GM12878 (cell line): ENCODE data around the gene DHX38. TPM values are rescaled to one million over a fixed set of nuclear protein-coding genes. Genes with fewer than 3 reads are reported as not detected.

Source experiments
- CHD2 ChIP-seq: IDR thresholded peaks from 2 replicates; pipeline ENCODE4 v1.6.1; 2011; ENCODE audit warnings: low read depth, low read length, improper control_type of control experiment, borderline replicate concordance
- CUX1 ChIP-seq: IDR thresholded peaks from 2 replicates; pipeline ENCODE4 v1.6.1; 2012; ENCODE audit warnings: improper control_type of control experiment, low read depth, low read length; ENCODE audit not compliant: insufficient replicate concordance
- IKZF1 ChIP-seq: fragments of 450-650 bp; conservative IDR thresholded peaks from 2 replicates; pipeline ENCODE4 v1.6.1; 2017; ENCODE audit warnings: antibody characterized with exemption, mild to moderate bottlenecking
- LARP7 ChIP-seq: fragments of 450-650 bp; IDR thresholded peaks from 2 replicates; pipeline ENCODE4 v1.6.1; 2017; ENCODE audit warnings: mild to moderate bottlenecking
- RCOR1 ChIP-seq: conservative IDR thresholded peaks from 2 replicates; pipeline ENCODE4 v1.6.1; 2012; ENCODE audit warnings: low read depth, low read length, improper control_type of control experiment
- ZNF384 ChIP-seq: IDR thresholded peaks from 2 replicates; pipeline ENCODE4 v1.6.1; 2012; ENCODE audit warnings: low read depth, mild to moderate bottlenecking, low read length, improper control_type of control experiment, borderline replicate concordance
- ZNF592 ChIP-seq: fragments of 450-650 bp; IDR thresholded peaks from 2 replicates; pipeline ENCODE4 v1.6.1; 2017; ENCODE audit warnings: mild to moderate bottlenecking, moderate library complexity
- ZZZ3 ChIP-seq: IDR thresholded peaks from 2 replicates; pipeline ENCODE4 v1.6.1; 2011; ENCODE audit warnings: low read depth; ENCODE audit not compliant: control insufficient read depth, insufficient read length
- polyA plus RNA-seq, 11 experiments: library from polyadenylated mRNA; depleted of rRNA in 4 of 11; unstranded in 6 of 11; stranded (reverse) in 5 of 11; fragments of >200 nt; fragmentation: Nextera tagmentation in 4 of 11; fragmentation: Illumina TruSeq in 1 of 11; extraction: Ambion mirVana in 4 of 11; extraction: Trizol in 1 of 11; gene quantifications; 1 replicate in 1 of 11; 2 replicates in 10 of 11; pipeline versions ENCODE4 v1.2.1 to v1.2.3, GENCODE V29; 2011 to 2016; ENCODE audit warnings: inconsistent platforms in 2 of 11, missing spikeins in 2 of 11, low read depth in 1 of 11
- total RNA-seq, 4 experiments: library from RNA; depleted of rRNA in 3 of 4; stranded (reverse); fragments of >200 nt in 3 of 4; fragmentation: Illumina TruSeq in 1 of 4; extraction: Trizol in 1 of 4; gene quantifications; 2 replicates each; pipeline versions ENCODE4 v1.2.1 to v1.2.3, GENCODE V29; 2013 to 2021
- TF ChIP-seq, protein P1 (sequence below): fragments of 450-650 bp; formaldehyde crosslinking; IDR thresholded peaks from 2 replicates; pipeline ENCODE4 v1.4.0; 2020; ENCODE audit warnings: mild to moderate bottlenecking, moderate library complexity

DHX38 gene
- total and polyA plus RNA-seq, 10 of the 15 experiments (the other 5 are each of a cell fraction or from before 2014, with no cell fraction given), result 2.1 to 67.8 (median 43.2) TPM

GRCh38 chr16:72122308-72122707 is 28.7 kb downstream of the DHX38 start (continued):
- TF ChIP-seq CUX1 (no peak), IKZF1 (no peak), RCOR1 (no peak), CHD2 (no peak), ZNF592 (no peak), ZZZ3 (no peak), ZNF384 (no peak), LARP7 (no peak)
- TF ChIP-seq, protein P1, sequence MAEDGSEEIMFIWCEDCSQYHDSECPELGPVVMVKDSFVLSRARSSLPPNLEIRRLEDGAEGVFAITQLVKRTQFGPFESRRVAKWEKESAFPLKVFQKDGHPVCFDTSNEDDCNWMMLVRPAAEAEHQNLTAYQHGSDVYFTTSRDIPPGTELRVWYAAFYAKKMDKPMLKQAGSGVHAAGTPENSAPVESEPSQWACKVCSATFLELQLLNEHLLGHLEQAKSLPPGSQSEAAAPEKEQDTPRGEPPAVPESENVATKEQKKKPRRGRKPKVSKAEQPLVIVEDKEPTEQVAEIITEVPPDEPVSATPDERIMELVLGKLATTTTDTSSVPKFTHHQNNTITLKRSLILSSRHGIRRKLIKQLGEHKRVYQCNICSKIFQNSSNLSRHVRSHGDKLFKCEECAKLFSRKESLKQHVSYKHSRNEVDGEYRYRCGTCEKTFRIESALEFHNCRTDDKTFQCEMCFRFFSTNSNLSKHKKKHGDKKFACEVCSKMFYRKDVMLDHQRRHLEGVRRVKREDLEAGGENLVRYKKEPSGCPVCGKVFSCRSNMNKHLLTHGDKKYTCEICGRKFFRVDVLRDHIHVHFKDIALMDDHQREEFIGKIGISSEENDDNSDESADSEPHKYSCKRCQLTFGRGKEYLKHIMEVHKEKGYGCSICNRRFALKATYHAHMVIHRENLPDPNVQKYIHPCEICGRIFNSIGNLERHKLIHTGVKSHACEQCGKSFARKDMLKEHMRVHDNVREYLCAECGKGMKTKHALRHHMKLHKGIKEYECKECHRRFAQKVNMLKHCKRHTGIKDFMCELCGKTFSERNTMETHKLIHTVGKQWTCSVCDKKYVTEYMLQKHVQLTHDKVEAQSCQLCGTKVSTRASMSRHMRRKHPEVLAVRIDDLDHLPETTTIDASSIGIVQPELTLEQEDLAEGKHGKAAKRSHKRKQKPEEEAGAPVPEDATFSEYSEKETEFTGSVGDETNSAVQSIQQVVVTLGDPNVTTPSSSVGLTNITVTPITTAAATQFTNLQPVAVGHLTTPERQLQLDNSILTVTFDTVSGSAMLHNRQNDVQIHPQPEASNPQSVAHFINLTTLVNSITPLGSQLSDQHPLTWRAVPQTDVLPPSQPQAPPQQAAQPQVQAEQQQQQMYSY (CRISPR knock-in tag), result no peak
